NCI-H1048 (cell line): ENCODE measurements around the gene NARF.
A peak's percentile ranks its signal among the peaks of the same experiment; 100 is the strongest.
"Not testable (repeated sequence)": the region's sequence is repeated elsewhere in the genome, so short reads cannot be mapped to it uniquely, and the experiment has no call there.

Experiments used
- DNase-seq: peaks from one replicate; lab custom pipeline; 2025; lab: John Stamatoyannopoulos, UW

The NARF gene

GRCh38 chr17:82446124-82446523, 12.4 kb upstream of the NARF start:
- DNase-seq: no peak

GRCh38 chr17:82446649-82447048, 11.9 kb upstream of the NARF start:
- DNase-seq: no peak

GRCh38 chr17:82447876-82448275, 10.7 kb upstream of the NARF start:
- no peak for DNase-seq

- DNase-seq: no peak
Measured at GRCh38 chr17:82449131-82449882, 9.2 kb upstream of the NARF start.

GRCh38 chr17:82449883-82450356, 8.6 kb upstream of the NARF start:
- DNase-seq: no peak

GRCh38 chr17:82450357-82451106, 8.0 kb upstream of the NARF start, which contains the start of gene CYBC1:
Gene CYBC1 (minus strand): TSS chr17:82450752. CDS start chr17:82449254, 1,498 bp downstream.
- DNase-seq: peak; percentile 84

- no peak for DNase-seq
Measured at GRCh38 chr17:82452162-82452561, 6.4 kb upstream of the NARF start.

- not testable (repeated sequence) for DNase-seq
Measured at GRCh38 chr17:82453151-82453550, 5.4 kb upstream of the NARF start.

- not testable (repeated sequence) for DNase-seq
Measured at GRCh38 chr17:82453706-82454105, 4.8 kb upstream of the NARF start.

GRCh38 chr17:82457073-82457928, 1.2 kb upstream of the NARF start:
- no peak for DNase-seq

- no peak for DNase-seq
Measured at GRCh38 chr17:82457929-82458178, 687 bp upstream of the NARF start.

GRCh38 chr17:82458885-82459424, 414 bp downstream of the NARF start:
- DNase-seq: no peak

- DNase-seq: not testable (repeated sequence)
Measured at GRCh38 chr17:82459936-82460335, 1.4 kb downstream of the NARF start.

- DNase-seq: no peak
Measured at GRCh38 chr17:82461827-82462524, 3.4 kb downstream of the NARF start.

- DNase-seq: no peak
Measured at GRCh38 chr17:82463391-82463790, 4.8 kb downstream of the NARF start.

GRCh38 chr17:82463925-82464566, 5.5 kb downstream of the NARF start:
- DNase-seq: no peak

GRCh38 chr17:82464567-82464929, 6.0 kb downstream of the NARF start:
- no peak for DNase-seq

- no peak for DNase-seq
Measured at GRCh38 chr17:82465023-82465603, 6.6 kb downstream of the NARF start.

GRCh38 chr17:82468692-82469091, 10.2 kb downstream of the NARF start:
- no peak for DNase-seq

- DNase-seq: no peak
Measured at GRCh38 chr17:82470065-82470464, 11.5 kb downstream of the NARF start.
